Measurements from ENCODE around the gene SLC29A4. TPM values are rescaled to one million over a fixed set of nuclear protein-coding genes. Genes with fewer than 3 reads are reported as not detected.
"Not testable (repeated sequence)": the region's sequence is repeated elsewhere in the genome, so short reads cannot be mapped to it uniquely, and the experiment has no call there.

The SLC29A4 gene
- total RNA-seq, 1 donor from 2014 or later, result 0.24 TPM

GRCh38 chr7:5322621-5323410 is 40.1 kb downstream of the SLC29A4 start:
- DNase-seq (ENCODE audit: low spot score), result no peak

- DNase-seq (ENCODE audit: low spot score), result not testable (repeated sequence)
Observed at GRCh38 chr7:5323800-5324781, 41.3 kb downstream of the SLC29A4 start.

DNA sequence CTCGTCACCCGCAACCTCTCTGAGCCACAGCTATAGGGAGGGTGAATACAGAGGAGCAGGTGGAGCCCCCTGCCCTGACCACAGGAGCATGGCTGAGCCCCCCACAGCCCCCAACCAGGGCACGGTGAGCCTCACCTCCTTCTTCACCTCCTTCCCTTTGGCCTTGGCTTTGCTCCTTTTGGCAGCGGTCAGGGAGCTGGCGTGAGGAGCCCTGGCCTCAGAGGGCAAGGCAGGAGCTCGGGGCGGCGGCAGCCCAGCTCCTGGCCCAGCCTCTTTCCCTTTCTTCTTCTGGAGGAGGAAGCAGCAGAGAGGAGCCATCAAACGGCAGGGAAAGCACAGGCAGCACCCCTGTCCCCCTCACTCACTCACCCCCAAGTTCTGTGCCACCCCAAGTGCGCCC is 42.2 kb downstream of the SLC29A4 start:
- no peak for DNase-seq (ENCODE audit: low spot score)

DNA sequence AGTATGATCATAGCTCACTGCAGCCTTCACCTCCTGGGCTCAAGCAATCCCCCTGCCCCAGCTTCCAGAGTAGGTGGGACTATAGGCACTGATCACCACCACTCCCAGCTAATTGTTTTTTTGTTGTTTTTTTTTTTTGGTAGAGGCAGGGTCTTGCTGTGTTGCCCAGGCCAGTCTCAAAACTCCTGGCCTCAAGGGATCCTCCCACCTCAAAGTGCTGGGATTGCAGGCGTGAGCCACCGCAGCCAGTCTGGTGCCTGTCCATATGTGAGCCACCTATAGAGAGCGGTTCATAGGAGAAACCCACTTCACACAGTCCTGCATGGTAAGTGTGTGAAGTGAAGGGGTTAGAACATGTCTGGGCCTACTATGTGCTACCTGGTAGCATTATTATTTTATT is 47.5 kb downstream of the SLC29A4 start:
- no peak for DNase-seq (ENCODE audit: low spot score)

DNA sequence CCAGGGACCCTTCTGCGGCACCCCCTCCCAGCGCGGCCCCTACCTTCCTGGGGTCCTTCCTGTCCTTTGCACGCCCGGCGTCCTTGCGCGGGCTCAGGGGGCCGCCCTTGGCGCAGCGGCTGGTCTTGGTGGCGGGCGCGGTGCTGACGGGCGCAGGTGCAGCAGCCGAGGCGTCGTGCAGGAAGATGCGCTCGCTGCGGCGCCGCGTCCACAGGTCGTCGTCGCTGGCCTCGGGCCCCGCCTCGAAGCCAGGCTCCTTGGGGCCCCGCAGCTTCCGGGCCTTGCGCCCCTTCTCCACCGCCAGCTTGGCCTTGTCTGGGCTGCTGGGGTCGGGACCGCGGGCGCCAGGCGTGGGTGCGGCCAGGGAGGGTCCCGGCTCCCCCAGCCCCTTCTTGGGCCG is 49.8 kb downstream of the SLC29A4 start:
- DNase-seq (ENCODE audit: low spot score), result no peak

DNA sequence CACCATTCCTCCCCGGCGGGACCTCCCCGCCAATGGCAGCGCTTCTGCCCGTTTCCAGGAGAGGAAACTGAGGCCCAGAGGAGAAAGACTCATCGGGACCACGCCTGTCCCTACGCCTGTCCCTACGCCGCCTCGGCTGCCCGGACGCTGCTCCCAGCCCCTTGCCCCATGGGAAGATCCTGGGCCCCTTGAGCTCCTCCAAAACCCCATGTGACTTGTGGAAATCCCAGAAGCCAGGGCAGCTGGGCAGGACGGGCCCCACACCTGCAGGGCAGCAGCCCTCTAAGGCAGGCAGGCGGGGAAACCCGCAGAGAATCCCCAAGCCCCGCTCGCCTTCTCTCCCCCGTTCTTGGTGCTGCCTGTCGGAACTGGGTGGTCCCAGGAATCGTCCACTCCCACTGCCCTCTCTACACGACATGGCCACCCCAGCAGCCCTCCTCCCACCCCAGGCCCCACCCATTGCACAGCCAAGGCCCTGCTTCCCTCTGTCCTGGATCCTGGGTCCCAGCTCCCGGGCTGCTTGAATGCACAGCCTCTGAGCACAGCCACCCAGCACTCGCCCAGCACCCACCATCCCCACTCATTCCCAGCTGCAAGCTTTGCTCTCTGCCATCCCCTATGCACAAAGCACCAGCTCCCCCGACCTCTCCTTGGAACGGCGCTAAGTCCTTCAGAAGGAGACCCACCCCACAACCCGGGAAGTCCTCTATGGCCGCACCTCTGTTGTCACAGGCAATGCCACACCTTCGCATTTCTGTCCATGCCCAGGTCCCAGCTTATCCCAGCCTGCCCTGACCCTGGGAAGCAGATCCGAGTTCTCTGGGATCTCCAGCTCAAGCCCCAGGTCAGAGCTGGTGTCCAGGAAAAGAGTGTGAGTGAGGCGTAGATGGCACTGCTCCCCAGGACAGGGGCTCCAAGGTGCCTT is 50.6 kb downstream of the SLC29A4 start:
- no peak for DNase-seq (ENCODE audit: low spot score)

- no peak for DNase-seq (ENCODE audit: low spot score)
Observed at GRCh38 chr7:5334671-5335070, 51.9 kb downstream of the SLC29A4 start.

- DNase-seq (ENCODE audit: low spot score), result no peak
Observed at GRCh38 chr7:5337047-5337446, 54.3 kb downstream of the SLC29A4 start.

- no peak for DNase-seq (ENCODE audit: low spot score)
Observed at GRCh38 chr7:5339955-5340354, 57.2 kb downstream of the SLC29A4 start.

GRCh38 chr7:5342631-5343030 is 59.9 kb downstream of the SLC29A4 start:
- no peak for DNase-seq (ENCODE audit: low spot score)

- no peak for DNase-seq (ENCODE audit: low spot score)
Observed at GRCh38 chr7:5343884-5344283, 61.1 kb downstream of the SLC29A4 start.

DNA sequence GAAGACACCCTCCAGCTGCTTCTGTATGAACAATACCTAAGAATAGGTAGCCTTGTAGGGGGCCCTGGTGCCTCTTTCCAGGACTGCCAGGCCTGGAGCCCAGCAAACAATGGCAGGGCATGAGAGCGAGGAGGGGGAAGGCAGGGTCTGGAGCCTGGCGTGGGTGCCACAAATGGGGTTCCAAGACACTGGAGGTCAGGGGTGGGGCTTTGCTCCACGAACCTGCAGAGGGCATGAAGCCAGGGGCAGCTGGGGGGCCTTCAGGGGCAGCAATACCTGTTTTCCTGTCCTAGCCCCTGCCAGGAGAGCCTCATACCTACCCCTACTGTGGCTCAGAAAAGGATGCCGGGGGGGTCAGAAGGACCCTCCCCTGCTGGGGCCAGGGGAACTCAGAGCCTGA is 61.6 kb downstream of the SLC29A4 start:
- DNase-seq (ENCODE audit: low spot score), result no peak

DNA sequence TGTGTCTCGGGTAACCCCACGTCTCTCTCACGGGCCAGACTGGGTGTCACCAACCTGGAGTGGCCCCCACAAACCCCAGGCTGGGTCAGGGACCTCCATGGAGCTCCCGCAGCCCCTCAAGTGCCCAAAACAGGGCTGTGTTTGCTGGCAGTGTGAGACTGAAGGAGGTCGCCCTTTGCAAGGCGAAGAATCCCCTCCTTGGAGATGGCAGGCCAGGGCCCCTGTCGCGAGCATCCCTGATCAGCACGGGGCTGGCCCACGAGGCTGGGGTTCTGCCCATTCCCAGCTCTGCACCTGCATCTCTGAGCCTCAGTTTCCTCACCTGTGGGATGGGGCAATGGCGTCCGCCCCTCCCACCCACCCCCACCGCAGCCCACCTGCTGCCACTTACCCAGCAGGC is 62.4 kb downstream of the SLC29A4 start:
- no peak for DNase-seq (ENCODE audit: low spot score)

DNA sequence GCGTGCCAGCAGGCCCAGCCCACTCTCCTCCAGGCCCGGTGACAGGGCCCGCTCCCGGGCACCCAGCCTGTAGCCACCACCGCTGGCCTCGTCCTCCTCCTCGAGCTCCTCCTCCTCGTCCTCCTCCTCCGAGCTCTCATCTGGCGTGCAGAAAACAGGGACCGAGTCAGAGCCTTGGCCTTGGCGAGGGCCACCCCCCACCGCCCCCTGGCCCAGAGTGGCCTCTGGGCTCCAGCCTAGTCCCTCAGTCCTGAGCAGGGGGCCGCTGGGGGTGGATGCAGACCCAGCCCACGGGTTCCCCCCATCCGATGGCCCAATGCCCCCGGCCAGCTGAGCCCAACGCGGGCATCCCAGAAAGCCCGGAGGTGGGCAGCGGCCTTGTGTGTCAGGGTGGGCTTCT is 62.9 kb downstream of the SLC29A4 start:
- DNase-seq (ENCODE audit: low spot score), result no peak

- no peak for DNase-seq (ENCODE audit: low spot score)
Observed at GRCh38 chr7:5348134-5349004, 65.6 kb downstream of the SLC29A4 start.

DNA sequence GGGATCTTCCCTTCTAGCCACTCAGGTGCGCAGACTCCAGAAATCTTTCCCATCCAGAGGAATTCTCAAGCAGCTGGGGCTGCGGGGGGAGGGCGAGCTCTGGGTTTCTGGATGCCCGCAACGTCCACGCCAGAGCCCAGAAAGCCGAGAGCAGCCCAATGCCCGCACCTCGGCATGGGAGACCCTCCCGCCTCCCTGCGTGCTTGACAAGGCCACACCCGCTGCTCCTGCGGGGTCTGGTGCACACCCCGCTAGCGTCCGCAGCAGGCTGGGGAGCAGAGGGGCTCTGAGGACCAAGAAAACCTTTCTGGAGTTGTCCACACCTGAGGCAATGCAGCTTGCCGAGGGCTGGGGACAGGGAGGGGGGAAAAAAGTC is 66.2 kb downstream of the SLC29A4 start:
- DNase-seq (ENCODE audit: low spot score), result no peak

- DNase-seq (ENCODE audit: low spot score), result peak; percentile 37
Observed at GRCh38 chr7:5349437-5350173, 66.9 kb downstream of the SLC29A4 start.

DNA sequence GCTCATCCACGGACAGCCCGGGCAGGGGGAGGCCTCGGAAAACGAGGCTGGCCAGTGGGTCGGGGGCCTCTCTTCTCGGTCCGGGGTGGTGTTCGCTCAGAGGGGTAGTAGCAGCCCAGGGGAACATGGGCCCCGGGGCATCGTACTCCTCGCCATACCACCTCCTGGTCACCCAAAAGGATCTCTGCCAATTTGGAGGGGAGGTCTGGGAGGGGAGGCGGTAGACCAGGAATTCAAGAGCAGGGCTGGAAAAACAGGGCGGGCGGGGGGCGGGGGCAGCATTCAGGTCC is 67.4 kb downstream of the SLC29A4 start:
- no peak for DNase-seq (ENCODE audit: low spot score)

DNA sequence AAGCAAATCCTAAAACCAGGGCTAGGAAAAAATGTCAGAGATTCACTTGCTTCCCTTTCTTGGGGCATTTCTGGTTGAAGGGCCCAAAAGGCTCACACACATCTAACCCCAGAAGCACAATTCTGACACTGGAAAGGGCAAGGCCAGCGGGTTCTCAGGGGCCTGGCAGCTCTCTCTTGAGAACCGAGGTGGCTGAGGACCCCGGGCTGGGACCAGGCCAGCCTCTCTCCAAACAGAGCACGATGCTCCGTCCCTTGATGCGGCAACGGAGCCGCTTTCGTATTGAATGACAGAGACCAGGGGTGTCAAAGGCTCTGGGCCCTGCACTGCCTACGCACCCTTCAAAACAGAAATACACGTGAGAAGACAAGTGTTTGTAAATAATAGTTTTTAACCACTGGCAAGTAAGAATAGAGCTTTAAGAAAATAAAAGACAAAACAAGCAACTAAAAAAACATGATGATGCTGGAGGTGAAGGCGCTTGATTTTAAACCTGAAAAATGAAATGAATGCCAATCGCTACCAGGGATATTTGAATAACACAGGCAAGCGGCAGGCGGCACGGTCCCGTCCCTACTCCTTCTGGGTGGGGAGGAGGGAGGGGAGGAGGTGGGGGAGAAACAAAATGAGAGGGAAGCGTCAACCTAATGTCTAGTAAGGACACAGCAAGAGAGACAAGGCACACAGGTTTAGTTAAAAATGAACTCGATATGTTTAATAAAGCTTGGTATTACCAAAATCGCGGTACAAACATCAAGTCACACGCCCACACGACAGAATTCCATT is 68.0 kb downstream of the SLC29A4 start:
- no peak for DNase-seq (ENCODE audit: low spot score)
